ENCODE data around the gene C21orf58. TPM values are rescaled to one million over a fixed set of nuclear protein-coding genes. Genes with fewer than 3 reads are reported as not detected.

C21orf58 gene
- total RNA-seq, 1 experiment from 2014 or later, result 35.1 TPM

DNA sequence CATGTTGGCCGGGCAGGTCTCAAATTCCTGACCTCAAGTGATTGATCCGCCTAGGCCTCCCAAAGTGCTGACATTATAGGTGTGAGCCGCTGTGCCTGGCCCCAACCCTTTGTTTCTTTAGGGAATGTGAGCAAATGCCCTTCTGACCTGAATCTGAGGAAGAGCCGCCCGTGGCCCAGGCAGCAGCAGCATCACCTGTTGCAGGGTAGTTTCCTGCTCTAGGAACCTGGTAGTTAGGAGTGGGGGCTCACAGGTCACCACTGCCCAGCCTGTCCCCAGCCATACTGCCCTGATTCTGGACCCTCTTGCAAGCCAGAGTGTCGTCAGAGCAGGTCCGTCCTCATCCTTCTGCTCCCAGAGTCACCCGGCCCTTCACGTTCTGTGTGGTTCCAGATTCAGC lies 24.5 kb downstream of the C21orf58 start:
- no peak overlapping the region for H3K27ac Mint-ChIP-seq
- ChIA-PET POLR2A (no interaction called here), CTCF (no interaction called here)
- TF ChIP-seq OVOL2 (CRISPR knock-in tag; IDR thresholded peaks at IDR 0.05; ENCODE audit: borderline replicate concordance) (no peak), SMAD3 (CRISPR knock-in tag; IDR thresholded peaks at IDR 0.05; ENCODE audit: borderline replicate concordance) (no peak), MLX (CRISPR knock-in tag; IDR thresholded peaks at IDR 0.05) (no peak)
- H3K4me3 Mint-ChIP-seq, result no peak overlapping the region
- peaks cover 17% of the 10 kb centered on the region for H3K4me1 Mint-ChIP-seq
- peaks cover 16% of the 10 kb centered on the region for H3K27me3 Mint-ChIP-seq (ENCODE audit: low read depth)
- no peaks in the 10 kb centered on the region for H3K9me3 Mint-ChIP-seq
- no peak for DNase-seq (ENCODE audit: low spot score)
- peaks cover 41% of the 10 kb centered on the region for H3K36me3 Mint-ChIP-seq
- ATAC-seq, result no peak

DNA sequence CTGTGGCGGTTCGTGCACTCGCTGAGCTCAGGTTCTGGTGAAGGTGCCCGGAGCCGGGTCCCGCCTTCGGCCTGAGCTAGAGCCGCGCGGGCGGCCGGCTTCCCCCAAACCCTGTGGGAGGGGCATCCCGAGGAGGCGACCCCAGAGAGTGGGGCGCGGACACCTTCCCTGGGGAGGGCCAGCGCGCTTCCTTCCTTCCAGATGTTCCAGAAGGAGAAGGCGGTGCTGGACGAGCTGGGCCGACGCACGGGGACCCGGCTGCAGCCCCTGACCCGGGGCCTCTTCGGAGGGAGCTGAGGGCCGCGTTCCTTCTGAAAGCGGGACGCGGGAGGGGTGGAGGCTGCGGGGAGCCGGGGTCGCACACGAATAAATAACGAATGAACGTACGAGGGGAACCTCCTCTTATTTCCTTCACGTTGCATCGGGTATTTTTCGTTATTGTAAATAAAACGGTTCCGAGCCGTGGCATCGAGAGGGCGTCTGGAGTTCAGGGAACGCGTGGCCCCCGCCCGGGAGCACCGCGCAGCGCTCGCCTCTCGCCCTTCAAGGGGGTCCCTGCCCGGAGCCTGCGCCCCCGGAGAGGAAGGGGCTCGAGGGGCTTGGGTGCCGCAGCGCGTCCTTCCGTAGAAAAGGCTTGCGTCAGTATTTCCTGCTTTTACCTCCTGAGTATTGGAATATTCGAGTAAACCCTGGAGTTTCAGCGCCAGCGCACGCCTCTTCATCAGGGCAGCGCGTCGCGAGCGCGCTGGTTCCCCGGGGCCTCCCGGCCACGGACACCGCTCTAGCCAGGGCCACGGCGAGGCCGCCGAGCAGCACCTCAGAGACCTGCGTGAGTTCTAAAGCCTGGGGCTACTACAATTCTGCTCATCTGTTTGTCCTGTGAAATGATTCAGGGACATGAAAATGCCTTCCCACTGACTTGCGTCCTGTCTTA lies 26.1 kb downstream of the C21orf58 start:
- ChIA-PET POLR2A (interaction anchor here (0.6 to 0.8 kb wide), 3 partner anchors 9 to 276 kb away, joined by 3 read pairs; no protein-coding TSS in a partner anchor), CTCF (interaction anchor here (0.8 to 1.4 kb wide), 5 partner anchors 18 to 234 kb away, joined by 3 to 5 read pairs (median 4); a partner anchor contains a TSS)
- Mint-ChIP-seq H3K27ac (peak overlapping the region; percentile 89; the same call in 1 of the 2 replicates), H3K27me3 (ENCODE audit: low read depth) (peaks cover 16% of the 10 kb centered on the region), H3K4me1 (peaks cover 17% of the 10 kb centered on the region), H3K36me3 (peaks cover 35% of the 10 kb centered on the region), H3K9me3 (no peaks in the 10 kb centered on the region), H3K4me3 (peak overlapping the region; percentile 65)
- ATAC-seq (peak; percentile 58), DNase-seq (ENCODE audit: low spot score) (peak; percentile 52)
- TF ChIP-seq FOXP4 (CRISPR knock-in tag; IDR thresholded peaks at IDR 0.05) (0 out of 2 replicates have a peak, but pooled peaks have one; percentile 11), ZBTB21 (CRISPR knock-in tag; IDR thresholded peaks at IDR 0.05; ENCODE audit: borderline replicate concordance) (no peak)

DNA sequence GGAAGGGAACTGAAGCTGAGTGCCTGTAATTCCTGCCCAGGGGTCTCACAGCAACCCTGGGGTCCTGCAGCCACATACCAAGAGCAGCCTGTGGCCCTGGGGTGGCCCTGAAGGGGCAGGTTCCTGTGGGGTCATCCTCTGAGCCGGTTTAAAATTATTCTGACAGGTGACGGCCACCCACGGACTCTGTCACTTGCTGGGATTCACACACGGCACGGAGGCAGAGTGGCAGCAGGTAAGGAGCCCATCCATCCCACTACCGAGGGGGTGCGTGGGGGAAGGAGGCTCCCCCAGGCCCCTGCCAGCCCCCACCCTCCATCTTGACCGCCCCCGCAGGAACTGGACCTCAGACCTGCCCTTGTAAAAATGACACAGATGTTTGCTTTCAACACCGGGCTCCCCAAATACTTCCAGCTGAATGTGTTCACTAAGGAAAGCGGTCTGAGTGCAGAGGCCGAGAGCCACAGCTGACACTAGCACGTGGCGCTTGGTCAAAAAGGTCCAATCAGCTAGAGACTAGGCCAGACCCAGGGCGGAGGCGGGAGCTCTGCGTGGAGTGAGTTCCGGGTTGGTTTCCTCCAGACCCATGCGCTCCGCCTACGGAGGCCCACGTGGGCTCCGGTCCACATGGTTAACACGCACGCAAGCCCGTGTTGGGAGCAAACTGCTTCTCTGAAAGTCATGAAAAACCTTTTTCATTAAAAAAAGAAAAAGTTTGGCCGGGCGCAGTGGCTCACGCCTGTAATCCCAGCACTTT lies 27.5 kb downstream of the C21orf58 start:
- ChIA-PET CTCF (interaction anchor here (0.8 to 1.4 kb wide), 2 partner anchors 27 to 30 kb away, joined by 3 to 4 read pairs; a partner anchor contains a TSS), POLR2A (no interaction called here)
- no peaks in the 10 kb centered on the region for H3K9me3 Mint-ChIP-seq
- H3K27ac Mint-ChIP-seq, result no peak overlapping the region
- H3K27me3 Mint-ChIP-seq (ENCODE audit: low read depth), result peaks cover 16% of the 10 kb centered on the region
- H3K36me3 Mint-ChIP-seq, result peaks cover 39% of the 10 kb centered on the region
- peaks cover 18% of the 10 kb centered on the region for H3K4me1 Mint-ChIP-seq
- H3K4me3 Mint-ChIP-seq, result no peak overlapping the region
- ATAC-seq (no peak), DNase-seq (ENCODE audit: low spot score) (no peak)
- TF ChIP-seq IRF2 (CRISPR knock-in tag; IDR thresholded peaks at IDR 0.05; ENCODE audit: borderline replicate concordance, low read depth), result no peak
- TF ChIP-seq GRHL2 (CRISPR knock-in tag; IDR thresholded peaks at IDR 0.05; ENCODE audit: insufficient replicate concordance, severe bottlenecking), result no peak
- peak; percentile 38; the same call in 1 of the 2 replicates for TF ChIP-seq GABPB1 (CRISPR knock-in tag; IDR thresholded peaks at IDR 0.05)

GRCh38 chr21:46295177-46295770 lies 28.4 kb downstream of the C21orf58 start:
- peaks cover 19% of the 10 kb centered on the region for H3K4me1 Mint-ChIP-seq
- peaks cover 16% of the 10 kb centered on the region for H3K27me3 Mint-ChIP-seq (ENCODE audit: low read depth)
- no peak overlapping the region for H3K4me3 Mint-ChIP-seq
- CTCF ChIA-PET, result interaction anchor here (0.7 kb wide), 2 partner anchors 152 to 1784 kb away, joined by 3 read pairs; no protein-coding TSS in a partner anchor
- DNase-seq (ENCODE audit: low spot score) (no peak), ATAC-seq (peak; percentile 36)
- H3K36me3 Mint-ChIP-seq, result peaks cover 31% of the 10 kb centered on the region
- no peaks in the 10 kb centered on the region for H3K9me3 Mint-ChIP-seq
- no peak overlapping the region; the same call in 1 of the 2 replicates for H3K27ac Mint-ChIP-seq
- POLR2A ChIA-PET, result no interaction called here
- TF ChIP-seq ZNF317 (CRISPR knock-in tag; IDR thresholded peaks at IDR 0.05; ENCODE audit: borderline replicate concordance, low read depth), result no peak
- TF ChIP-seq, protein P1, sequence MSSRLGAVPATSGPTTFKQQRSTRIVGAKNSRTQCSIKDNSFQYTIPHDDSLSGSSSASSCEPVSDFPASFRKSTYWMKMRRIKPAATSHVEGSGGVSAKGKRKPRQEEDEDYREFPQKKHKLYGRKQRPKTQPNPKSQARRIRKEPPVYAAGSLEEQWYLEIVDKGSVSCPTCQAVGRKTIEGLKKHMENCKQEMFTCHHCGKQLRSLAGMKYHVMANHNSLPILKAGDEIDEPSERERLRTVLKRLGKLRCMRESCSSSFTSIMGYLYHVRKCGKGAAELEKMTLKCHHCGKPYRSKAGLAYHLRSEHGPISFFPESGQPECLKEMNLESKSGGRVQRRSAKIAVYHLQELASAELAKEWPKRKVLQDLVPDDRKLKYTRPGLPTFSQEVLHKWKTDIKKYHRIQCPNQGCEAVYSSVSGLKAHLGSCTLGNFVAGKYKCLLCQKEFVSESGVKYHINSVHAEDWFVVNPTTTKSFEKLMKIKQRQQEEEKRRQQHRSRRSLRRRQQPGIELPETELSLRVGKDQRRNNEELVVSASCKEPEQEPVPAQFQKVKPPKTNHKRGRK (CRISPR knock-in tag; IDR thresholded peaks at IDR 0.05; ENCODE audit: borderline replicate concordance), result no peak
- TF ChIP-seq TEAD4 (CRISPR knock-in tag; IDR thresholded peaks at IDR 0.05), result no peak
- TF ChIP-seq ZSCAN18 (CRISPR knock-in tag; IDR thresholded peaks at IDR 0.05), result no peak
- no peak for TF ChIP-seq FOXP1 (CRISPR knock-in tag; IDR thresholded peaks at IDR 0.05; ENCODE audit: borderline replicate concordance)
- TF ChIP-seq, protein P2, sequence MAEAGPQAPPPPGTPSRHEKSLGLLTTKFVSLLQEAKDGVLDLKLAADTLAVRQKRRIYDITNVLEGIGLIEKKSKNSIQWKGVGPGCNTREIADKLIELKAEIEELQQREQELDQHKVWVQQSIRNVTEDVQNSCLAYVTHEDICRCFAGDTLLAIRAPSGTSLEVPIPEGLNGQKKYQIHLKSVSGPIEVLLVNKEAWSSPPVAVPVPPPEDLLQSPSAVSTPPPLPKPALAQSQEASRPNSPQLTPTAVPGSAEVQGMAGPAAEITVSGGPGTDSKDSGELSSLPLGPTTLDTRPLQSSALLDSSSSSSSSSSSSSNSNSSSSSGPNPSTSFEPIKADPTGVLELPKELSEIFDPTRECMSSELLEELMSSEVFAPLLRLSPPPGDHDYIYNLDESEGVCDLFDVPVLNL (CRISPR knock-in tag; IDR thresholded peaks at IDR 0.05; ENCODE audit: borderline replicate concordance, low read depth), result no peak
- TF ChIP-seq SMAD3 (CRISPR knock-in tag; IDR thresholded peaks at IDR 0.05; ENCODE audit: borderline replicate concordance), result no peak
- no peak for TF ChIP-seq NR3C1 (CRISPR knock-in tag; conservative IDR thresholded peaks at IDR 0.05; ENCODE audit: low read depth)
- no peak for TF ChIP-seq FOXJ3 (CRISPR knock-in tag; IDR thresholded peaks at IDR 0.05; ENCODE audit: borderline replicate concordance)
- TF ChIP-seq SP1 (CRISPR knock-in tag; conservative IDR thresholded peaks at IDR 0.05), result no peak
